Fibroblast of lung (primary cell): ENCODE measurements around the gene SLC25A20. TPM values are rescaled to one million over a fixed set of nuclear protein-coding genes. Genes with fewer than 3 reads are reported as not detected.
A peak's percentile ranks its signal among the peaks of the same experiment; 100 is the strongest.

ENCODE experiments used
- DNase-seq, 2 donors: peaks; one replicate each; pipeline versions ENCODE4 v3.0.0 to v3.0.0-alpha.2; 2010; ENCODE audit warnings: low read depth in 2 of 2
- H2AFZ ChIP-seq: 2 replicates; pipeline ENCODE4 v1.5.1; 2012; ENCODE audit warnings: low read length, control low read depth, inconsistent platforms
- H3K27ac ChIP-seq: 2 replicates; pipeline ENCODE4 v1.5.1; 2011; ENCODE audit warnings: low read length, control low read depth; ENCODE audit not compliant: insufficient read depth
- H3K27me3 ChIP-seq: 2 replicates; pipeline ENCODE4 v1.5.1; 2011; ENCODE audit warnings: mild to moderate bottlenecking, low read length; ENCODE audit not compliant: control insufficient read depth, insufficient read depth
- H3K36me3 ChIP-seq: 2 replicates; pipeline ENCODE4 v1.5.1; 2011; ENCODE audit warnings: low read length; ENCODE audit not compliant: control insufficient read depth, insufficient read depth
- H3K4me1 ChIP-seq: 2 replicates; pipeline ENCODE4 v1.5.1; 2011; ENCODE audit warnings: low read length; ENCODE audit not compliant: control insufficient read depth, insufficient read depth; ENCODE audit errors: extremely low read depth
- H3K4me2 ChIP-seq: 2 replicates; pipeline ENCODE4 v1.5.1; 2011; ENCODE audit warnings: low read length, control low read depth; ENCODE audit not compliant: insufficient read depth; ENCODE audit errors: extremely low read depth
- H3K4me3 ChIP-seq, 4 experiments: fragments of 200-600 bp in 1 of 4; sonication (generic) in 1 of 4; replicated peaks in 1 of 4; 2 replicates each; pipeline ENCODE4 v1.5.1; 2011 to 2016; ENCODE audit warnings: low read length in 4 of 4, low read depth in 3 of 4, mild to moderate bottlenecking in 3 of 4, control low read depth in 2 of 4, inconsistent platforms in 1 of 4, mixed read lengths in 1 of 4; ENCODE audit not compliant: insufficient read depth in 1 of 4; ENCODE audit errors: control extremely low read depth in 1 of 4
- H3K79me2 ChIP-seq: 2 replicates; pipeline ENCODE4 v1.5.1; 2012; ENCODE audit warnings: mild to moderate bottlenecking, low read length, inconsistent platforms; ENCODE audit not compliant: control insufficient read depth, insufficient read depth
- H3K9ac ChIP-seq: 2 replicates; pipeline ENCODE4 v1.5.1; 2011; ENCODE audit warnings: mild to moderate bottlenecking, low read length, control low read depth; ENCODE audit not compliant: insufficient read depth
- H3K9me3 ChIP-seq: 2 replicates; pipeline ENCODE4 v1.5.1; 2012; ENCODE audit warnings: low read depth, low read length; ENCODE audit not compliant: control insufficient read depth, insufficient read depth
- H4K20me1 ChIP-seq: 2 replicates; pipeline ENCODE4 v1.5.1; 2011; ENCODE audit warnings: low read length; ENCODE audit not compliant: control insufficient read depth, insufficient read depth; ENCODE audit errors: extremely low read depth
- CTCF ChIP-seq, 2 donors: IDR thresholded peaks in 1 of 2; conservative IDR thresholded peaks in 1 of 2; 1 replicate in 1 of 2; 2 replicates in 1 of 2; pipeline ENCODE4 v1.5.1; 2011 to 2012; ENCODE audit warnings: low read length in 2 of 2, control low read depth in 1 of 2, inconsistent platforms in 1 of 2, low read depth in 1 of 2, mild to moderate bottlenecking in 1 of 2
- EZH2 ChIP-seq: IDR thresholded peaks from 2 replicates; pipeline ENCODE4 v1.5.1; 2012; ENCODE audit warnings: low read length, control low read depth, mild to moderate bottlenecking; ENCODE audit errors: missing control alignments
- polyA minus RNA-seq: library from RNA; depleted of rRNA, polyadenylated mRNA; stranded (reverse); fragments of >200 nt; gene quantifications from 2 replicates; pipeline ENCODE4 v1.2.3, GENCODE V29; 2011; ENCODE audit warnings: low replicate concordance
- polyA plus RNA-seq, 2 donors: library from polyadenylated mRNA; depleted of rRNA in 1 of 2; stranded (reverse) in 1 of 2; unstranded in 1 of 2; fragments of >200 nt; gene quantifications; 2 replicates each; pipeline ENCODE4 v1.2.1, GENCODE V29; 2011 to 2012; ENCODE audit warnings: missing spikeins in 1 of 2
- total RNA-seq: library from RNA; depleted of rRNA; stranded (reverse); fragments of >200 nt; gene quantifications from 2 replicates; pipeline ENCODE4 v1.2.1, GENCODE V29; 2014

SLC25A20 gene
- total RNA-seq (13.1 and 25.1 TPM in 2 replicates), polyA plus RNA-seq (40.3 and 40.6 TPM in 2 replicates), polyA minus RNA-seq (6.0 and 7.6 TPM in 2 replicates)
- 15.0 and 17.6 TPM in 2 replicates for polyA plus RNA-seq (2012)

- Histone ChIP-seq H3K27me3 (no peaks in the 10 kb centered on the region), H2AFZ (peak within 1 kb of the TSS; percentile 80), H3K79me2 (peaks cover 3% of the 10 kb centered on the region), H4K20me1 (no peaks in the 10 kb centered on the region), H3K9me3 (no peaks in the 10 kb centered on the region), H3K36me3 (no peaks in the 10 kb centered on the region), H3K4me3 (peak within 1 kb of the TSS; percentile 64 to 81 (median 71)), H3K9ac (peak within 1 kb of the TSS; percentile 57), H3K27ac (peak within 1 kb of the TSS; percentile 9), H3K4me1 (peaks cover 8% of the 10 kb centered on the region), H3K4me2 (peak within 1 kb of the TSS; percentile 76)
- TF ChIP-seq EZH2 (no peak), CTCF (conservative IDR thresholded peaks at IDR 0.05 in 1 of 2, IDR thresholded peaks at IDR 0.05 in 1 of 2; ENCODE audit: low read depth in 1 of 2, low read length in 2 of 2) (peak in 1 of 2 donors; percentile 9)
- DNase-seq = peak; percentile 78 to 86
Observed at GRCh38 chr3:48898383-48899234, at the start of gene SLC25A20. Gene SLC25A20, minus strand, starts transcription at chr3:48898882. Its CDS starts 88 bp downstream, at chr3:48898794.

- TF ChIP-seq CTCF (conservative IDR thresholded peaks at IDR 0.05 in 1 of 2, IDR thresholded peaks at IDR 0.05 in 1 of 2; ENCODE audit: low read depth in 1 of 2, low read length in 2 of 2) (no peak), EZH2 (no peak)
- DNase-seq = no peak
Observed at GRCh38 chr3:48945891-48946549, 47.3 kb upstream of the SLC25A20 start.

DNA sequence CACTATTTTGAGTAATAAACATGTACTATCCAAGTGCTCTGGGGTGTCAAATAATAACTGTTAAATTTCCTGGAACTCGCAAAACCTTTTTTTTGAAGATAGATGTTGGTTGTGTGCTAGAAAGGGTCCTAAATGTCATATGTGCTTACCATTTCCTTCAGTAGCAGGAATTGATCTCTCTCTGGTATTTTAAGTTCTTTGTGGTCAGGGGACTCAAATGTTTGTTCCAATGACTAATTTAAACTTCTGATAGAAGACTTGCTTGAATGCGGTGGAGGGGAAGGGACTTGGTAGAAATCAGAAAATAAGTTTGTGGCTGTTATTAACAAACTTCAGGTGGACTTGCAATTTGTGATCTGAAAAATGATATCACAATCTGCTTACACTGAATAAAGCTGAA is 46.8 kb upstream of the SLC25A20 start:
- no peak overlapping the region for H3K4me3 ChIP-seq
- no peak overlapping the region for H3K9ac ChIP-seq
- DNase-seq = no peak
- peaks cover 3% of the 10 kb centered on the region for H3K4me1 ChIP-seq
- no peak overlapping the region for H3K4me2 ChIP-seq
- H3K79me2 ChIP-seq = no peaks in the 10 kb centered on the region
- H3K36me3 ChIP-seq = no peaks in the 10 kb centered on the region
- H4K20me1 ChIP-seq = no peaks in the 10 kb centered on the region
- H3K27me3 ChIP-seq = no peaks in the 10 kb centered on the region
- TF ChIP-seq CTCF (conservative IDR thresholded peaks at IDR 0.05 in 1 of 2, IDR thresholded peaks at IDR 0.05 in 1 of 2; ENCODE audit: low read depth in 1 of 2, low read length in 2 of 2) (no peak), EZH2 (no peak)
- no peak overlapping the region for H3K27ac ChIP-seq
- no peak overlapping the region for H2AFZ ChIP-seq
- H3K9me3 ChIP-seq = no peaks in the 10 kb centered on the region

More at GRCh38 chr3:48945891-48946549, 47.3 kb upstream of the SLC25A20 start:
- Histone ChIP-seq H3K9ac (no peak overlapping the region), H2AFZ (no peak overlapping the region), H3K36me3 (no peaks in the 10 kb centered on the region), H3K27ac (no peak overlapping the region), H3K4me2 (no peak overlapping the region), H3K27me3 (no peaks in the 10 kb centered on the region), H3K9me3 (no peaks in the 10 kb centered on the region), H4K20me1 (no peaks in the 10 kb centered on the region), H3K4me3 (no peak overlapping the region), H3K4me1 (peaks cover 3% of the 10 kb centered on the region), H3K79me2 (peaks cover 2% of the 10 kb centered on the region)
